CD14-positive monocyte (primary cell): Measurements from ENCODE around the gene CTDP1. TPM values are rescaled to one million over a fixed set of nuclear protein-coding genes. Genes with fewer than 3 reads are reported as not detected.
A peak's percentile ranks its signal among the peaks of the same experiment; 100 is the strongest.

Experiments
- DNase-seq, 3 donors: peaks; one replicate each; pipeline ENCODE4 v3.0.0-alpha.2; 2011 to 2022
- H2AFZ ChIP-seq: 2 replicates; pipeline ENCODE4 v1.6.0; 2012; ENCODE audit warnings: mild to moderate bottlenecking, low read depth, low read length, inconsistent platforms; ENCODE audit not compliant: insufficient read depth, poor library complexity, severe bottlenecking
- H3K27ac ChIP-seq, 2 donors: 1 replicate in 1 of 2; 2 replicates in 1 of 2; pipeline ENCODE4 v1.5.1; 2012 to 2013; ENCODE audit warnings: low read length in 2 of 2, control low read depth in 1 of 2, inconsistent platforms in 1 of 2, low read depth in 1 of 2, mild to moderate bottlenecking in 1 of 2
- H3K27me3 ChIP-seq, 2 donors: one replicate each; pipeline versions ENCODE4 v1.6.0 to v1.6.1; 2011 to 2013; ENCODE audit warnings: low read length in 2 of 2; ENCODE audit not compliant: control insufficient read depth in 2 of 2, insufficient read depth in 2 of 2
- H3K36me3 ChIP-seq, 2 donors: replicated peaks in 1 of 2; 1 replicate in 1 of 2; 2 replicates in 1 of 2; pipeline versions ENCODE4 v1.5.1 to v1.6.1; 2012 to 2013; ENCODE audit warnings: low read length in 2 of 2, control low read depth in 1 of 2, inconsistent platforms in 1 of 2, mild to moderate bottlenecking in 1 of 2; ENCODE audit not compliant: insufficient read depth in 2 of 2, control insufficient read depth in 1 of 2
- H3K4me1 ChIP-seq, 2 donors: 1 replicate in 1 of 2; 2 replicates in 1 of 2; pipeline versions ENCODE4 v1.5.1 to v1.6.1; 2012 to 2013; ENCODE audit warnings: low read length in 2 of 2, control low read depth in 1 of 2, inconsistent platforms in 1 of 2, mild to moderate bottlenecking in 1 of 2, moderate library complexity in 1 of 2; ENCODE audit not compliant: insufficient read depth in 2 of 2, control insufficient read depth in 1 of 2
- H3K4me2 ChIP-seq: replicated peaks from 2 replicates; pipeline ENCODE3; 2012; ENCODE audit warnings: low read length, moderate library complexity, mild to moderate bottlenecking; ENCODE audit not compliant: poor library complexity, severe bottlenecking; ENCODE audit errors: extremely low read depth
- H3K4me3 ChIP-seq, 3 experiments: fragments of 200-600 bp in 1 of 3; sonication (generic) in 1 of 3; replicated peaks in 1 of 3; 1 replicate in 2 of 3; 2 replicates in 1 of 3; pipeline ENCODE4 v1.5.1; 2011 to 2013; ENCODE audit warnings: low read length in 3 of 3, mild to moderate bottlenecking in 3 of 3, control low read depth in 2 of 3, low read depth in 2 of 3, inconsistent platforms in 1 of 3, moderate library complexity in 1 of 3
- H3K79me2 ChIP-seq: 2 replicates; pipeline ENCODE4 v1.6.0; 2012; ENCODE audit warnings: mild to moderate bottlenecking, control low read depth, inconsistent platforms, low read length, moderate library complexity; ENCODE audit not compliant: insufficient read depth
- H3K9ac ChIP-seq: 2 replicates; pipeline ENCODE4 v1.6.0; 2017; ENCODE audit warnings: low read length, mild to moderate bottlenecking; ENCODE audit not compliant: insufficient read depth, poor library complexity, severe bottlenecking
- H3K9me3 ChIP-seq, 2 donors: replicated peaks in 1 of 2; 1 replicate in 1 of 2; 2 replicates in 1 of 2; pipeline versions ENCODE4 v1.5.1 to v1.6.1; 2012 to 2013; ENCODE audit warnings: low read length in 2 of 2, control low read depth in 1 of 2; ENCODE audit not compliant: control insufficient read depth in 1 of 2, insufficient read depth in 1 of 2
- H4K20me1 ChIP-seq: 2 replicates; pipeline ENCODE4 v1.6.0; 2012; ENCODE audit warnings: mild to moderate bottlenecking, low read length, control low read depth, moderate library complexity; ENCODE audit not compliant: insufficient read depth
- H3K27ac Mint-ChIP-seq, 7 donors: one replicate each; pipeline ENCODE4 v1.8.0; 2020; ENCODE audit warnings: mild to moderate bottlenecking in 7 of 7, mixed read lengths in 7 of 7, moderate library complexity in 6 of 7, inconsistent platforms in 2 of 7
- H3K27me3 Mint-ChIP-seq, 3 donors: one replicate each; pipeline ENCODE4 v1.8.0; 2021 to 2022; ENCODE audit warnings: low read depth in 3 of 3, mild to moderate bottlenecking in 3 of 3, mixed read lengths in 3 of 3, moderate library complexity in 3 of 3, inconsistent platforms in 1 of 3
- H3K36me3 Mint-ChIP-seq, 2 donors: one replicate each; pipeline ENCODE4 v1.8.0; 2020; ENCODE audit warnings: mixed read lengths in 2 of 2, inconsistent platforms in 1 of 2, mild to moderate bottlenecking in 1 of 2
- H3K4me1 Mint-ChIP-seq: one replicate; pipeline ENCODE4 v1.8.0; 2020; ENCODE audit warnings: mild to moderate bottlenecking, mixed read lengths
- H3K4me3 Mint-ChIP-seq, 2 donors: one replicate each; pipeline ENCODE4 v1.8.0; 2020; ENCODE audit warnings: mild to moderate bottlenecking in 2 of 2, mixed read lengths in 2 of 2, moderate library complexity in 1 of 2
- H3K9me3 Mint-ChIP-seq, 7 donors: one replicate each; pipeline ENCODE4 v1.8.0; 2020 to 2022; ENCODE audit warnings: mixed read lengths in 7 of 7, mild to moderate bottlenecking in 6 of 7, moderate library complexity in 6 of 7, inconsistent platforms in 2 of 7
- WGBS: methylation state at CpG from one replicate; pipeline ENCODE4 v1.1.5; 2013; ENCODE audit warnings: missing lambda C conversion rate; ENCODE audit not compliant: insufficient coverage; 5-methylcytosine and 5-hydroxymethylcytosine counted together
- intact Hi-C, 2 donors: fragments of 100-400 bp; cut with micrococcal nuclease; formaldehyde crosslinking; loops; one replicate each; pipeline versions ENCODE4 v1.15.0 to v1.15.1; 2023
- polyA plus RNA-seq, 3 donors: library from polyadenylated mRNA; depleted of rRNA in 1 of 3; unstranded in 2 of 3; stranded (reverse) in 1 of 3; fragments of 300-500 nt in 2 of 3; fragments of >200 nt in 1 of 3; fragmentation: Illumina TruSeq in 2 of 3; gene quantifications; 1 replicate in 2 of 3; 2 replicates in 1 of 3; pipeline ENCODE4 v1.2.3, GENCODE V29; 2012 to 2021
- TF ChIP-seq, protein P1 (sequence below): fragments of 200-600 bp; IDR thresholded peaks from one replicate; pipeline ENCODE4 v1.8.0; 2022; ENCODE audit warnings: antibody characterized with exemption, mild to moderate bottlenecking

Gene CTDP1
- polyA plus RNA-seq, 3 donors = 9.1 to 13.9 (median 9.1) TPM

DNA sequence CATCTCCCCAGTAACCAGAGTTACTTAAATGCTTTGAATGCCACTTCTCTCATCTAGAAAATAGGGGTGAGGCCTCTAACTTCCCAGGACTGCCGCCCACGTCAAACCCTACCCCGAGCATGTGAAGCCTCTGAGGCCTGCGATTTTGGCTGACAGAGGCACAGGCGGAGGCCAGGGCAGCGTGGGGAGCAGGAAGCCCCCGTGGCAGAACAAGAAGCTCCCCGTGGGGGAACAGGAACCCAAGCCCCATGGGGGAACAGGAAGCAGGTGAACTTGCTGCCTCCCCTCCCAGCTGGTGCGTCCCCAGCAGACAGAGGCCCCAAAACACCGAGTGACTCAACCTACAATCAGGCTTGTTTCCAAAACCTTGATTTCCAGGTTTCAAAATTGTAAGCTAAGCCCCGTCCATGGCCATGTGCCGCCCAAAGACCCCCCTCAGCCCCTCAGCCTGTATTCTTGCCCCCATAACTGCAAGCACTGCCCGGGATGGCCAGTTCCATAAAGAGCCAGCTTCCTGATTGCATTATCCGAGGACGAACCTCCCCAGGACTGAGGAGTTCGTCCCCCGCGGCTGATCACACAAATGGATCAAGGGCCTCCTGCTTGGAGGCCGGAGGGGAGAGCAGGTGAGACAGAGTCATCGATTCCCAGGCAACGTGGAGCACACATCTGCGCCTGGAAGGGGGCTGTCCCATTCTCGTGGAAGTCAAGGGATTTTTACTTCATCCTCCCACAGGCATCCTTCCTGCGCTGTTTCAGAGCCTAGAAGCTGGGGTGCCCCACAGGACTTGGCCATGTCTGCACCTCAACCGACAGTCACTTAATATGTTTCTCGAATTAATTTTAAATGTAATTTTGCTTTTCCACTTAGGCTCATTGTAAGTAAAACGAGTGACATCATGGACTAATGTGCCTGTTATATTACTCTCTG, 36.3 kb upstream of the CTDP1 start:
- H2AFZ ChIP-seq = peak overlapping the region; percentile 72
- no peaks in the 10 kb centered on the region for H3K9me3 ChIP-seq
- WGBS = 21% methylated on average over 17 of the region's 27 CpGs
- Mint-ChIP-seq H3K9me3 (peaks cover 0 to 2% (median 0%) of the 10 kb centered on the region in 7 donors), H3K36me3 (no peaks in the 10 kb centered on the region), H3K4me3 (peak overlapping the region in 1 of 2 donors; percentile 54), H3K4me1 (peaks cover 42% of the 10 kb centered on the region), H3K27me3 (peaks cover 9 to 20% (median 13%) of the 10 kb centered on the region in 3 donors), H3K27ac (peak overlapping the region; percentile 50 to 89 (median 77))
- peaks cover 0 to 9% of the 10 kb centered on the region in 2 donors for H3K27me3 ChIP-seq
- H4K20me1 ChIP-seq = no peaks in the 10 kb centered on the region
- H3K79me2 ChIP-seq = no peaks in the 10 kb centered on the region
- H3K4me1 ChIP-seq = peaks cover 31 to 42% of the 10 kb centered on the region in 2 donors
- no peaks in the 10 kb centered on the region for H3K36me3 ChIP-seq
- intact Hi-C loops = loop anchor here in 1 of 2 donors (10.0 kb wide), 1 partner anchor 109 kb away; no protein-coding TSS in a partner anchor
- H3K9ac ChIP-seq = peak overlapping the region; percentile 24
- TF ChIP-seq, protein P1, sequence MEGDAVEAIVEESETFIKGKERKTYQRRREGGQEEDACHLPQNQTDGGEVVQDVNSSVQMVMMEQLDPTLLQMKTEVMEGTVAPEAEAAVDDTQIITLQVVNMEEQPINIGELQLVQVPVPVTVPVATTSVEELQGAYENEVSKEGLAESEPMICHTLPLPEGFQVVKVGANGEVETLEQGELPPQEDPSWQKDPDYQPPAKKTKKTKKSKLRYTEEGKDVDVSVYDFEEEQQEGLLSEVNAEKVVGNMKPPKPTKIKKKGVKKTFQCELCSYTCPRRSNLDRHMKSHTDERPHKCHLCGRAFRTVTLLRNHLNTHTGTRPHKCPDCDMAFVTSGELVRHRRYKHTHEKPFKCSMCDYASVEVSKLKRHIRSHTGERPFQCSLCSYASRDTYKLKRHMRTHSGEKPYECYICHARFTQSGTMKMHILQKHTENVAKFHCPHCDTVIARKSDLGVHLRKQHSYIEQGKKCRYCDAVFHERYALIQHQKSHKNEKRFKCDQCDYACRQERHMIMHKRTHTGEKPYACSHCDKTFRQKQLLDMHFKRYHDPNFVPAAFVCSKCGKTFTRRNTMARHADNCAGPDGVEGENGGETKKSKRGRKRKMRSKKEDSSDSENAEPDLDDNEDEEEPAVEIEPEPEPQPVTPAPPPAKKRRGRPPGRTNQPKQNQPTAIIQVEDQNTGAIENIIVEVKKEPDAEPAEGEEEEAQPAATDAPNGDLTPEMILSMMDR = no peak
- DNase-seq = peak; percentile 32 to 77 (median 43)
- peak overlapping the region; percentile 52 for H3K4me2 ChIP-seq
- H3K4me3 ChIP-seq = peak overlapping the region in 1 of 3 experiments; percentile 47
- H3K27ac ChIP-seq = peak overlapping the region; percentile 54 to 74

DNA sequence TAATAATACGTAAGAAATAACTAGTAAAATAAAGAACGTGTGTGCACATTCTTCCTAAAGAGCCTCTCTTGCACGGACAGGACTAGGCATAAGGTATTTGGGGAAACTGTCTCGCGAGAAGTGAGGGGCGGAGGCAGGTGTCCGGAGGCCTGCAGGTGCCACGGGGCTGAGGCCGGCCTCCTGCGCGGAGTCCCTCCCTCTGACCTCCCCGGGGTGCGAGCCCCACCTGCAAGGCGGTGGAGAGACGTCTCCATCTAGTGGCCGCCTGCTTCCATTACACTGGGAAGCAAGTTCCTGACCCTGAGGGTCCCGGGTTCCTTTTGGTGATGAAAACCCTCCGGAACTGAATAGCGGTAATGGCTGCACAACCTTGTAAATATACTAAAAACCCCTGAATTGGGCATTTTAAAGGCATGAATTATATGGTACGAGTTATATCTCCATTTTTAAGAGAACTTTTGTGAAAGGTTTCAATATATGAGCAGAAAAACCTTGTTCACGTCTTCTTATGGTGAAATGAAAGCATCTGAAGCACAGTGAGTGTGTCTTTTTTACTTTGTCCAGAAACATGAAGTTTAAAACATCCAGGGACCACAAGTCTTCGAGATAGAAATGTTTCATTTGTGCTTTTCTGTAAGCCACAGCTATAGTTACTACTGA, 35.5 kb upstream of the CTDP1 start:
- Mint-ChIP-seq H3K36me3 (no peaks in the 10 kb centered on the region), H3K4me3 (peak overlapping the region in 1 of 2 donors; percentile 35), H3K27ac (peak overlapping the region in 1 of 7 donors; percentile 82), H3K9me3 (peaks cover 0 to 2% (median 0%) of the 10 kb centered on the region in 7 donors), H3K4me1 (peaks cover 42% of the 10 kb centered on the region), H3K27me3 (peaks cover 2 to 12% (median 8%) of the 10 kb centered on the region in 3 donors)
- Histone ChIP-seq H3K27me3 (peaks cover 0 to under 1% of the 10 kb centered on the region in 2 donors), H4K20me1 (no peaks in the 10 kb centered on the region), H3K4me1 (peaks cover 31 to 42% of the 10 kb centered on the region in 2 donors), H2AFZ (no peak overlapping the region), H3K4me3 (peak overlapping the region in 1 of 3 experiments; percentile 47), H3K27ac (no peak overlapping the region), H3K9me3 (no peaks in the 10 kb centered on the region), H3K4me2 (peak overlapping the region; percentile 44), H3K79me2 (no peaks in the 10 kb centered on the region), H3K9ac (no peak overlapping the region), H3K36me3 (no peaks in the 10 kb centered on the region)
- WGBS = 3% methylated on average over 10 of the region's 22 CpGs
- TF ChIP-seq, protein P1 = peak; percentile 99
- intact Hi-C loops = loop anchor here (1.0 to 10.0 kb wide), 3 partner anchors 109 to 265 kb away; no protein-coding TSS in a partner anchor
- peak; percentile 33 to 67 (median 39) for DNase-seq
